Keratinocyte (primary cell): ENCODE data around the gene XIRP2.
"Not testable (repeated sequence)": the region's sequence is repeated elsewhere in the genome, so short reads cannot be mapped to it uniquely, and the experiment has no call there.

Experiments used
- CTCF ChIP-seq, 3 experiments: IDR thresholded peaks in 1 of 3; conservative IDR thresholded peaks in 1 of 3; optimal IDR thresholded peaks in 1 of 3; 2 replicates in 2 of 3; 3 replicates in 1 of 3; pipeline versions ENCODE3 to v1.5.1; 2011; ENCODE audit warnings: low read length in 3 of 3, mild to moderate bottlenecking in 3 of 3, moderate library complexity in 2 of 3, control low read depth in 1 of 3, inconsistent platforms in 1 of 3; ENCODE audit not compliant: insufficient read depth in 2 of 3; ENCODE audit errors: extremely low read depth in 1 of 3
- EZH2 ChIP-seq: IDR thresholded peaks from one replicate; pipeline ENCODE4 v1.6.1; 2012; ENCODE audit warnings: inconsistent platforms, mild to moderate bottlenecking, low read length, moderate library complexity

GRCh38 chr2:167098931-167099330 is 210.7 kb downstream of the XIRP2 start:
- TF ChIP-seq CTCF (optimal IDR thresholded peaks at IDR 0.05 in 1 of 3, IDR thresholded peaks at IDR 0.05 in 1 of 3, conservative IDR thresholded peaks at IDR 0.05 in 1 of 3; ENCODE audit: extremely low read depth in 1 of 3, insufficient read depth in 2 of 3, low read length in 3 of 3); EZH2: not testable (repeated sequence)
